ENCODE data around the gene MEX3A.

- TF ChIP-seq POLR2AphosphoS5 (IDR thresholded peaks at IDR 0.05; ENCODE audit: low read depth) = peak; percentile 46
- TF ChIP-seq CTCF (conservative IDR thresholded peaks at IDR 0.05; ENCODE audit: low read depth in 2 of 2) = no peak
- TF ChIP-seq EZH2 (IDR thresholded peaks at IDR 0.05; ENCODE audit: low read depth, unreplicated experiment) = no peak
- peak; percentile 72 for TF ChIP-seq CREB1 (CRISPR knock-in tag; IDR thresholded peaks at IDR 0.05; ENCODE audit: low read depth)
- peak; percentile 62 for TF ChIP-seq ETS1 (IDR thresholded peaks at IDR 0.05)
- peak; percentile 97 for TF ChIP-seq JUNB (IDR thresholded peaks at IDR 0.05; ENCODE audit: unreplicated experiment)
These were observed at the start of gene MEX3A for GRCh38 chr1:156082309-156083091.
